ENCODE results near the gene SLC30A5.
"Not testable (repeated sequence)": the region's sequence is repeated elsewhere in the genome, so short reads cannot be mapped to it uniquely, and the experiment has no call there.

SLC30A5 gene

DNA sequence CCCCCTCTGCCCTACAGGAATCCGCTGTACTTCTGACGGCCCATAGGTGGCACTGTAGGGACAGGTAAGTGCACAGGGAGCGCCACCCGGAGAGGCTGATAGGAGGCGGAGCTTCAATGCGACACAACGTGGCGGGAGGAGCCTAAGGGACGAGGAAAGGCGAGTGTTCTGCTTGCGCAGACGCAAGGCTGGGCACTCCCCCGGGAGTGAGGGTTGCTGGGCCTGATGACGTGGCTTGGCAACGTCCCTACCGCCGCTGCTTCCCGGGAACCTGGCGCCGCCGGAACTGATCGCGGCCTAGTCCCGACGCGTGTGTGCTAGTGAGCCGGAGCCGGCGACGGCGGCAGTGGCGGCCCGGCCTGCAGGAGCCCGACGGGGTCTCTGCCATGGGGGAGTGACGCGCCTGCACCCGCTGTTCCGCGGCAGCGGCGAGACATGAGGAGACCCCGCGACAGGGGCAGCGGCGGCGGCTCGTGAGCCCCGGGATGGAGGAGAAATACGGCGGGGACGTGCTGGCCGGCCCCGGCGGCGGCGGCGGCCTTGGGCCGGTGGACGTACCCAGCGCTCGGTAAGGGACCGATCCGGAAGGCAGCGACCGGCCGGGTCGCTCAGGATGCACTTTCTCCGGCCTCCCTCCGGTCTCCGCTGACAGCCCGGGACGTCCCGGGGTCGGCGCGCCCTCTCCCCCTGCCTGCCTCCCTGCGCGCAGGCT lies at the start of gene SLC30A5:
Gene SLC30A5, plus strand, starts transcription at position 244 of the 712 bp plus-strand sequence. Its CDS starts 242 bp downstream, at position 486.
- peak; percentile 96 for DNase-seq (ENCODE audit: low spot score)
- TF ChIP-seq, protein P1, sequence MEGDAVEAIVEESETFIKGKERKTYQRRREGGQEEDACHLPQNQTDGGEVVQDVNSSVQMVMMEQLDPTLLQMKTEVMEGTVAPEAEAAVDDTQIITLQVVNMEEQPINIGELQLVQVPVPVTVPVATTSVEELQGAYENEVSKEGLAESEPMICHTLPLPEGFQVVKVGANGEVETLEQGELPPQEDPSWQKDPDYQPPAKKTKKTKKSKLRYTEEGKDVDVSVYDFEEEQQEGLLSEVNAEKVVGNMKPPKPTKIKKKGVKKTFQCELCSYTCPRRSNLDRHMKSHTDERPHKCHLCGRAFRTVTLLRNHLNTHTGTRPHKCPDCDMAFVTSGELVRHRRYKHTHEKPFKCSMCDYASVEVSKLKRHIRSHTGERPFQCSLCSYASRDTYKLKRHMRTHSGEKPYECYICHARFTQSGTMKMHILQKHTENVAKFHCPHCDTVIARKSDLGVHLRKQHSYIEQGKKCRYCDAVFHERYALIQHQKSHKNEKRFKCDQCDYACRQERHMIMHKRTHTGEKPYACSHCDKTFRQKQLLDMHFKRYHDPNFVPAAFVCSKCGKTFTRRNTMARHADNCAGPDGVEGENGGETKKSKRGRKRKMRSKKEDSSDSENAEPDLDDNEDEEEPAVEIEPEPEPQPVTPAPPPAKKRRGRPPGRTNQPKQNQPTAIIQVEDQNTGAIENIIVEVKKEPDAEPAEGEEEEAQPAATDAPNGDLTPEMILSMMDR (IDR thresholded peaks at IDR 0.05; ENCODE audit: extremely low read depth, insufficient read depth, missing control alignments): peak; percentile 89
- in situ Hi-C loops (cut with MboI; ENCODE audit: low pct_unique_long_range_greater_than_20kb, low sequenced_read_pairs, unreplicated experiment): loop anchor here (25.0 kb wide), 1 partner anchor 268 kb away; the partner anchor contains the start of genes AK6, RAD17 and TAF9

DNA sequence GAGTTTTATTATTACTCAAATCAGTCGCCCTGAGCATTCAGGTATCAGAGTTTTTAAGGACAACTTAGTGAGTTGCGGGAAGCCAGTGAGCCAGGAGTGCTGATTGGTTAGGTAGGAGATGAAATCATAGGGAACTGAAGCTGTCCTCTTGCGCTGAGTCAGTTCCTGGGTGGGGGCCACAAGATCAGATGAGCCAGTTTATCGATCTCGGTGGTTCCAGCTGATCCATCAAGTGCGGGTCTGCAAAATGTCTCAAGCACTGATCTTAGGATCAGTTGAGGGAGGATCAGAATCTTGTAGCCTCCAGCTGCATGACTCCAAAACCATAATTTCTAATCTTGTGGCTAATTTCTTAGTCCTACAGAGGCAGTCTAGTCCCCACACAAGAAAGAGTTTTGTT lies 48.6 kb upstream of the SLC30A5 start:
- in situ Hi-C loops (cut with MboI; ENCODE audit: low pct_unique_long_range_greater_than_20kb, low sequenced_read_pairs, unreplicated experiment); DNase-seq (ENCODE audit: low spot score): not testable (repeated sequence)

DNA sequence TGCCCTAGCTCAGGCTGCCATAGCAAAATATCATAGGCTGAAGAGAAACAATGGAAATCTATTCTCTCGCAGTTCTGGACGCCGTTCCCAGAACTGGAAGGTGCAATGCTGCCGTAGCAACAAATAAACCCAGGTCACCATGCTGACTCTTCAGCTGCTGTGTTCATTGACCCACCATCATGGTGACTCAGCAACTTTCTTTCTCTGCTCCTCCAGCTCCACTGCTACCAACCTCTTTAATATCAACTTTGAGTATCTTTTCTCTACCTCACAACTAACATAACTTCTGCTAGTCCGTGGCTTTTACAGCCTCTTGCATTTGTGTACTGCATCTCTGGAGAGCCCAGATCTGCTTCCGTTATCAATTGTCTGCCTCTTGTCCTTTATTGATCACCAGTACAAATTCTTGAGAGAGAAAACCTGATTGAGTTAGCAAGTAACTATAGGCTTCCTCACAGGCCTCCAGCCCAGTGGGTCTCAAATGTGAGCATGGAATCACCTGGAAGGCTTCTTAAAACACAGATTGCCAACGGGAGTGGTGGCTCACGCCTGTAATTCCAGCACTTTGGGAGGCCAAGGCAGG lies 47.3 kb upstream of the SLC30A5 start:
- TF ChIP-seq, protein P1 (IDR thresholded peaks at IDR 0.05; ENCODE audit: extremely low read depth, insufficient read depth, missing control alignments): no peak
- in situ Hi-C loops (cut with MboI; ENCODE audit: low pct_unique_long_range_greater_than_20kb, low sequenced_read_pairs, unreplicated experiment): no loop called here
- DNase-seq (ENCODE audit: low spot score): no peak

DNA sequence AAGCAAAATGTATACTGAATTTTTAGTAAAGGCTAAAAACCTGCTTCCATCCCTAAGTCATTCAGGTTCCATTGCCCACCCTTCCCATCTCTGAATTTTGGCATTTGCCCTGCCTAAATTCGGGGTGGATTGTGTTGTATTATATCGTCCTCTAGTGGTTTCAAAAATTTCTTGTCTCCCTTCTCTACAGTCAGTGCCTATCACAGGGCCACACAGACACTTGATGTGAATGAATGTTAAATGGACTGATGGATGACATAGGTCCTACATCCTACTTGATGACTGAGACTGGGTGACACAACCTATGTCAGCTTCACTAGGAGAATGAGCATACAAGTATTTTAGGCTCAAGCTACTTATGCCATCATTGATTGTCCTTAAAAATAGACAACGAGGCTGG lies 45.6 kb upstream of the SLC30A5 start:
- TF ChIP-seq, protein P1 (IDR thresholded peaks at IDR 0.05; ENCODE audit: extremely low read depth, insufficient read depth, missing control alignments): peak; percentile 40
- in situ Hi-C loops (cut with MboI; ENCODE audit: low pct_unique_long_range_greater_than_20kb, low sequenced_read_pairs, unreplicated experiment): no loop called here
- DNase-seq (ENCODE audit: low spot score): no peak

DNA sequence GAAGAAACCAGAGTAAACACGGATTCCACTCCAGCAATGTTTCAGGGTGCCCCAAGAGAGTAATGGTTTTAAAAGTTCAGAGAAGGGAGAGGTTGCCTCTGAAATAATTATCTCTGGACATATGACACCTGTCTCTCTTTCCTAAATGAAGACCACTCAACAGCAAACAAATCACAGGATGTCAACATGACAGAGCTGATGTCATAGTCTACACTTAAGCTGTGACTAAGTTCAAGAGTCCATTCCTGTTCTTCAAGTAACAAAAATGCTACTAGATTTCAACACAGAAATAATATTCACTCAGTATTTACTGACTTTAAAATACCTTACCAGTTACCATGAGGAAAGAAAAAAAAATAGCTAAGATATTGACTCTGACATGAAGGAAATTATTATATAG lies 44.7 kb upstream of the SLC30A5 start:
- in situ Hi-C loops (cut with MboI; ENCODE audit: low pct_unique_long_range_greater_than_20kb, low sequenced_read_pairs, unreplicated experiment): no loop called here
- TF ChIP-seq, protein P1 (IDR thresholded peaks at IDR 0.05; ENCODE audit: extremely low read depth, insufficient read depth, missing control alignments): no peak
- DNase-seq (ENCODE audit: low spot score): no peak

DNA sequence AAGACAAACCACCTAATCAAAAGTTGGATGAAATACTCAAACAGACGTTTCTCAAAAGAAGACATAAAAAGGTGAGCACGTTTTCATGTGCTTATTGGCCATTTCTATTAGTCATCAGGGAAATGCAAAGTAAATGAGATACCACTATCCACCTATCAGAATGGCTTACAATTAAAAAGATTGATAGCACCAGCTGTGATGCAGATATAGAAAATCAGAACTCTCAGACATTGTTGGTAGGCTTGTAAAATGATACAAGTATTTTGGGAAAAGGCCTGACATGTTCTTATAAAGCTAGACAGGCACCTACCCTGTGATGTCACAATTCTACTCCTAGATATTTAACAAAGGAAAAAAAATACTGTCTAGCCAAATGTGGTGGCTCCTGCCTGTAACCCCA lies 44.0 kb upstream of the SLC30A5 start:
- no peak for DNase-seq (ENCODE audit: low spot score)
- TF ChIP-seq, protein P1 (IDR thresholded peaks at IDR 0.05; ENCODE audit: extremely low read depth, insufficient read depth, missing control alignments): no peak
- in situ Hi-C loops (cut with MboI; ENCODE audit: low pct_unique_long_range_greater_than_20kb, low sequenced_read_pairs, unreplicated experiment): no loop called here

DNA sequence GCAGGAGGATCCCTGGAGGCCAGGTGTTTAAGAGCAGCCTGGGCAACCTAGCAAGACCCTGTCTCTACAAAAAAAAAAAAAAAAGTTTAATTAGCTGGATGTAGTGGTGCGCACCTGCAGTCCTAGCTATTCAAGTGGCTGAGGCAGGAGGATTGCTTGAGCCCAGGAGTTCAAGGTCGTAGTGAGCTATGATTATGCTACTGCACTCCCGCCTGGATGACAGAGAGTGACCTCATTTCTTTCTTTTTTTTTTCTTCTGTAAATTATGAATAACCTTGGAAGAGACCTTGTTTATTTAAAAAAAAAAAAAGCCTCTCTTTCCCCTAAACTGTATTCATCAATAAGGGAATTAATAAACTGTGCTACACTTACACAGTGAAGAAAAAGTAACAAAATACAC lies 43.6 kb upstream of the SLC30A5 start:
- no peak for DNase-seq (ENCODE audit: low spot score)

More for the DNA sequence above, 43.6 kb upstream of the SLC30A5 start:
- TF ChIP-seq, protein P1 (IDR thresholded peaks at IDR 0.05; ENCODE audit: extremely low read depth, insufficient read depth, missing control alignments): no peak
- in situ Hi-C loops (cut with MboI; ENCODE audit: low pct_unique_long_range_greater_than_20kb, low sequenced_read_pairs, unreplicated experiment): no loop called here
